Smooth muscle cell (in vitro differentiated cells): ENCODE results near the gene CCBE1. TPM values are rescaled to one million over a fixed set of nuclear protein-coding genes. Genes with fewer than 3 reads are reported as not detected.

Experiments
- DNase-seq: peaks from one replicate; lab custom pipeline; 2025; ENCODE audit not compliant: unreplicated experiment; lab: John Stamatoyannopoulos, UW
- H2AFZ ChIP-seq: fragments of 200-600 bp; sonication (generic); 2 replicates; pipeline ENCODE4 v1.6.0; 2016; ENCODE audit warnings: antibody characterized with exemption, low read depth, mild to moderate bottlenecking
- H3F3A ChIP-seq: fragments of 200-600 bp; sonication (generic); 2 replicates; pipeline ENCODE4 v1.6.0; 2017; ENCODE audit warnings: antibody characterized with exemption, low read depth
- H3K27ac ChIP-seq: fragments of 200-600 bp; sonication (generic); 2 replicates; pipeline ENCODE4 v1.5.1; 2016; ENCODE audit warnings: low read depth, mild to moderate bottlenecking
- H3K27me3 ChIP-seq: fragments of 200-600 bp; sonication (generic); 2 replicates; pipeline ENCODE4 v1.6.1; 2016; ENCODE audit warnings: low read depth, mild to moderate bottlenecking
- H3K36me3 ChIP-seq: fragments of 200-600 bp; sonication (generic); 2 replicates; pipeline ENCODE4 v1.5.1; 2016; ENCODE audit warnings: low read depth
- H3K4me1 ChIP-seq: fragments of 200-600 bp; sonication (generic); 2 replicates; pipeline ENCODE4 v1.5.1; 2016; ENCODE audit warnings: low read depth
- H3K4me2 ChIP-seq: fragments of 200-600 bp; sonication (generic); 2 replicates; pipeline ENCODE4 v1.6.0; 2016; ENCODE audit warnings: mild to moderate bottlenecking
- H3K4me3 ChIP-seq: fragments of 200-600 bp; sonication (generic); 2 replicates; pipeline ENCODE4 v1.5.1; 2016; ENCODE audit warnings: mild to moderate bottlenecking
- H3K79me2 ChIP-seq: fragments of 200-600 bp; sonication (generic); 2 replicates; pipeline ENCODE4 v1.6.0; 2016; ENCODE audit warnings: low read depth, mild to moderate bottlenecking
- H3K9ac ChIP-seq: fragments of 200-600 bp; sonication (generic); 2 replicates; pipeline ENCODE4 v1.6.0; 2016; ENCODE audit warnings: low read depth
- H3K9me3 ChIP-seq: fragments of 200-600 bp; sonication (generic); replicated peaks from 2 replicates; pipeline ENCODE4 v1.5.1; 2016; ENCODE audit warnings: low read depth
- H4K20me1 ChIP-seq: fragments of 200-600 bp; sonication (generic); 2 replicates; pipeline ENCODE4 v1.6.0; 2016; ENCODE audit warnings: low read depth
- WGBS: methylation state at CpG from one replicate; pipeline ENCODE4 v1.1.7; 2016; ENCODE audit warnings: low lambda C conversion rate; 5-methylcytosine and 5-hydroxymethylcytosine counted together
- polyA plus RNA-seq: library from polyadenylated mRNA; unstranded; fragments of >200 nt; fragmentation: Nextera tagmentation; extraction: Ambion mirVana; gene quantifications from 2 replicates; pipeline ENCODE4 v1.2.1, GENCODE V29; 2016
- total RNA-seq: library from RNA; depleted of rRNA; stranded (reverse); fragments of >200 nt; gene quantifications from 2 replicates; pipeline ENCODE4 v1.2.3, GENCODE V29; 2014
- TF ChIP-seq, protein P1 (sequence below): fragments of 200-600 bp; sonication (generic); IDR thresholded peaks from 2 replicates; pipeline ENCODE4 v1.5.1; 2017; ENCODE audit warnings: borderline replicate concordance, mild to moderate bottlenecking, antibody characterized with exemption; ENCODE audit not compliant: insufficient read depth, poor library complexity, severe bottlenecking

CCBE1 gene
- total and polyA plus RNA-seq, 2 experiments from 2014 or later, result 3.1 TPM; not detected in 1

GRCh38 chr18:59414111-59414653 lies 283.0 kb downstream of the CCBE1 start:
- TF ChIP-seq, protein P1, sequence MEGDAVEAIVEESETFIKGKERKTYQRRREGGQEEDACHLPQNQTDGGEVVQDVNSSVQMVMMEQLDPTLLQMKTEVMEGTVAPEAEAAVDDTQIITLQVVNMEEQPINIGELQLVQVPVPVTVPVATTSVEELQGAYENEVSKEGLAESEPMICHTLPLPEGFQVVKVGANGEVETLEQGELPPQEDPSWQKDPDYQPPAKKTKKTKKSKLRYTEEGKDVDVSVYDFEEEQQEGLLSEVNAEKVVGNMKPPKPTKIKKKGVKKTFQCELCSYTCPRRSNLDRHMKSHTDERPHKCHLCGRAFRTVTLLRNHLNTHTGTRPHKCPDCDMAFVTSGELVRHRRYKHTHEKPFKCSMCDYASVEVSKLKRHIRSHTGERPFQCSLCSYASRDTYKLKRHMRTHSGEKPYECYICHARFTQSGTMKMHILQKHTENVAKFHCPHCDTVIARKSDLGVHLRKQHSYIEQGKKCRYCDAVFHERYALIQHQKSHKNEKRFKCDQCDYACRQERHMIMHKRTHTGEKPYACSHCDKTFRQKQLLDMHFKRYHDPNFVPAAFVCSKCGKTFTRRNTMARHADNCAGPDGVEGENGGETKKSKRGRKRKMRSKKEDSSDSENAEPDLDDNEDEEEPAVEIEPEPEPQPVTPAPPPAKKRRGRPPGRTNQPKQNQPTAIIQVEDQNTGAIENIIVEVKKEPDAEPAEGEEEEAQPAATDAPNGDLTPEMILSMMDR, result no peak
- Histone ChIP-seq H3K27ac (no peak overlapping the region), H3K4me2 (no peak overlapping the region), H3K79me2 (no peaks in the 10 kb centered on the region), H3K4me3 (no peak overlapping the region), H4K20me1 (no peaks in the 10 kb centered on the region), H3K9me3 (no peaks in the 10 kb centered on the region), H3K9ac (no peak overlapping the region), H3K27me3 (no peaks in the 10 kb centered on the region), H2AFZ (no peak overlapping the region), H3K4me1 (no peaks in the 10 kb centered on the region), H3K36me3 (no peaks in the 10 kb centered on the region), H3F3A (no peaks in the 10 kb centered on the region)
- 91% methylated on average over 8 of the region's 8 CpGs for WGBS
- no peak for DNase-seq

GRCh38 chr18:59402432-59403090 lies 294.7 kb downstream of the CCBE1 start:
- WGBS, result 12% methylated on average over 13 of the region's 13 CpGs

GRCh38 chr18:59400407-59400806 lies 296.8 kb downstream of the CCBE1 start:
- 93% methylated on average over 6 of the region's 6 CpGs for WGBS
- no peak for DNase-seq
- H3F3A ChIP-seq, result no peaks in the 10 kb centered on the region
- H3K79me2 ChIP-seq, result no peaks in the 10 kb centered on the region
- no peak overlapping the region for H3K4me3 ChIP-seq
- no peaks in the 10 kb centered on the region for H4K20me1 ChIP-seq
- TF ChIP-seq, protein P1, result no peak
- no peak overlapping the region for H3K9ac ChIP-seq
- no peak overlapping the region for H3K4me2 ChIP-seq
- H3K36me3 ChIP-seq, result no peaks in the 10 kb centered on the region
- H3K27me3 ChIP-seq, result peaks cover 18% of the 10 kb centered on the region
- H2AFZ ChIP-seq, result no peak overlapping the region
- H3K4me1 ChIP-seq, result peaks cover 9% of the 10 kb centered on the region
- H3K27ac ChIP-seq, result no peak overlapping the region
- no peaks in the 10 kb centered on the region for H3K9me3 ChIP-seq

More at GRCh38 chr18:59402432-59403090, 294.7 kb downstream of the CCBE1 start:
- peak; percentile 3 for DNase-seq
- no peak overlapping the region for H3K9ac ChIP-seq
- TF ChIP-seq, protein P1, result peak; percentile 95
- no peak overlapping the region for H3K27ac ChIP-seq
- no peaks in the 10 kb centered on the region for H3K36me3 ChIP-seq
- H3K9me3 ChIP-seq, result no peaks in the 10 kb centered on the region
- H3K4me3 ChIP-seq, result no peak overlapping the region
- no peak overlapping the region for H2AFZ ChIP-seq
- H3K27me3 ChIP-seq, result peaks cover 12% of the 10 kb centered on the region
- no peak overlapping the region for H3K4me2 ChIP-seq
- H4K20me1 ChIP-seq, result no peaks in the 10 kb centered on the region
- no peaks in the 10 kb centered on the region for H3F3A ChIP-seq
- H3K79me2 ChIP-seq, result no peaks in the 10 kb centered on the region
- peaks cover 5% of the 10 kb centered on the region for H3K4me1 ChIP-seq
